DMS79 treated with DMSO at 0.1 percent for 48 hours (cell line): ENCODE measurements around the gene DRC7.
"Not testable (repeated sequence)": the region's sequence is repeated elsewhere in the genome, so short reads cannot be mapped to it uniquely, and the experiment has no call there.

ENCODE experiments used
- DNase-seq: peaks from one replicate; lab custom pipeline; 2025; lab: John Stamatoyannopoulos, UW

The DRC7 gene

GRCh38 chr16:57711993-57712392 lies 17.4 kb downstream of the DRC7 start:
- no peak for DNase-seq

GRCh38 chr16:57712569-57712968 lies 18.0 kb downstream of the DRC7 start:
- DNase-seq = not testable (repeated sequence)

- no peak for DNase-seq
Measured at GRCh38 chr16:57713596-57713995, 19.0 kb downstream of the DRC7 start.

GRCh38 chr16:57714047-57714446 lies 19.4 kb downstream of the DRC7 start:
- DNase-seq = no peak

GRCh38 chr16:57720142-57720575 lies 25.6 kb downstream of the DRC7 start:
- no peak for DNase-seq

- DNase-seq = no peak
Measured at GRCh38 chr16:57721356-57722209, 27.0 kb downstream of the DRC7 start.

- DNase-seq = no peak
Measured at GRCh38 chr16:57722210-57722499, 27.5 kb downstream of the DRC7 start.

GRCh38 chr16:57722651-57723050 lies 28.0 kb downstream of the DRC7 start:
- no peak for DNase-seq

- DNase-seq = no peak
Measured at GRCh38 chr16:57723170-57723569, 28.6 kb downstream of the DRC7 start.

- no peak for DNase-seq
Measured at GRCh38 chr16:57724531-57724930, 29.9 kb downstream of the DRC7 start.

- DNase-seq = no peak
Measured at GRCh38 chr16:57725151-57725550, 30.5 kb downstream of the DRC7 start.

GRCh38 chr16:57725554-57725953 lies 30.9 kb downstream of the DRC7 start:
- DNase-seq = peak; percentile 4

GRCh38 chr16:57725976-57726375 lies 31.4 kb downstream of the DRC7 start:
- DNase-seq = no peak

GRCh38 chr16:57726433-57726947 lies 31.9 kb downstream of the DRC7 start:
- DNase-seq = no peak

GRCh38 chr16:57727610-57728009 lies 33.0 kb downstream of the DRC7 start:
- no peak for DNase-seq

- no peak for DNase-seq
Measured at GRCh38 chr16:57728336-57729181, 34.0 kb downstream of the DRC7 start.

- no peak for DNase-seq
Measured at GRCh38 chr16:57729182-57729484, 34.5 kb downstream of the DRC7 start.

GRCh38 chr16:57729852-57730251 lies 35.2 kb downstream of the DRC7 start:
- DNase-seq = not testable (repeated sequence)

- DNase-seq = no peak
Measured at GRCh38 chr16:57730771-57731730, 36.4 kb downstream of the DRC7 start.

GRCh38 chr16:57732037-57732436 lies 37.4 kb downstream of the DRC7 start:
- no peak for DNase-seq

- no peak for DNase-seq
Measured at GRCh38 chr16:57732714-57733113, 38.1 kb downstream of the DRC7 start.

- DNase-seq = no peak
Measured at GRCh38 chr16:57734308-57734924, 39.8 kb downstream of the DRC7 start.
